Right cardiac atrium (tissue), 5 donors: ENCODE results near the gene RASGEF1C. TPM values are rescaled to one million over a fixed set of nuclear protein-coding genes. Genes with fewer than 3 reads are reported as not detected.
"Not testable (repeated sequence)": the region's sequence is repeated elsewhere in the genome, so short reads cannot be mapped to it uniquely, and the experiment has no call there.

ENCODE experiments used
- ATAC-seq, 2 donors: fragments of 200-7000 bp; cut with Tn5 transposase; one replicate each; pipeline versions ENCODE4 v1.8.0 to v1.9.1; 2020; ENCODE audit warnings: moderate library complexity in 2 of 2, mild to moderate bottlenecking in 1 of 2
- DNase-seq, 3 donors: peaks; one replicate each; pipeline ENCODE4 v3.0.0-alpha.2; 2020
- H3K27ac ChIP-seq: one replicate; pipeline ENCODE4 v1.5.1; 2013; ENCODE audit warnings: mild to moderate bottlenecking, low read length, control low read depth, moderate library complexity
- H3K27me3 ChIP-seq: one replicate; pipeline ENCODE4 v1.6.1; 2013; ENCODE audit not compliant: control insufficient read depth, insufficient read depth
- H3K4me1 ChIP-seq: one replicate; pipeline ENCODE4 v1.6.1; 2013; ENCODE audit warnings: low read length; ENCODE audit not compliant: control insufficient read depth, insufficient read depth
- H3K4me3 ChIP-seq: one replicate; pipeline ENCODE4 v1.5.1; 2013; ENCODE audit warnings: low read length, control low read depth
- H3K9me3 ChIP-seq: one replicate; pipeline ENCODE4 v1.6.1; 2013; ENCODE audit warnings: low read length; ENCODE audit not compliant: control insufficient read depth
- WGBS: extraction: QIAGEN DNeasy Blood & Tissue Kit; methylation state at CpG from one replicate; pipeline ENCODE4 v1.1.7; 2013; 5-methylcytosine and 5-hydroxymethylcytosine counted together
- intact Hi-C, 4 donors: fragments of 100-400 bp; cut with DNase I; formaldehyde crosslinking; loops; one replicate each; pipeline versions ENCODE4 v1.11.0 to v1.14.0; 2022 to 2023
- polyA plus RNA-seq: library from polyadenylated mRNA; stranded (reverse); fragments of 200-250 nt; gene quantifications from one replicate; pipeline ENCODE4 v1.2.3, GENCODE V29; 2013
- total RNA-seq, 4 donors: library from RNA; stranded (reverse); fragmentation: NEBNext Ultra II Directional; extraction: Animal tissue kit (Norgen Biotek cat#: 25700); gene quantifications; one replicate each; pipeline ENCODE4 v1.2.1, GENCODE V29; 2021
- donor health status: healthy with polysubstance abuse.
- donor health status: DM: no; HTN: yes; CAD: no.
- donor health status: DM: no; HTN: no; CAD: no.
- donor health status: DM: no; HTN: yes; CAD: no; lungs with severe emphysema.
- donor health status: DM: yes; HTN: yes; CAD: no.

RASGEF1C gene
- total and polyA plus RNA-seq, 5 donors = 0.39 to 0.82 (median 0.54) TPM

DNA sequence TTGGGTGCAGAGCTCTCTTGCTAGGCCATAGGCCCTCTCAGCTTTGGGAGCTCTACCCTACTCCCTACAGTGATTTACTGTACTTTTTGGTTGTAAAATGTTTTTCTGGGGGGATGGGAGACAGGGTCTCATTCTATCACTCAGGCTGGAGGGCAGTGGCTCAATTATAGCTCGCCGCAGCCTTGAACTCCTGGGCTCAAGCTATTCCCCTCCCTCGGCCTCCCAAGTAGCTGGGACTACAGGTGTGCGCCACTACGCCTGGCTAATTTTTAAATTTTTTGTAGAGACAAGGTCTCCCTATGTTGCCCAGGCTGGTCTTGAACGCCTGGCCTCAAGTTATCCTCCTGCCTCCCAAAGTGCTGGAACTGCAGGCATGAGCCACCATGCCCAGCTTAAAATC lies 115.8 kb downstream of the RASGEF1C start:
- H3K27ac ChIP-seq = no peak overlapping the region
- H3K9me3 ChIP-seq = no peaks in the 10 kb centered on the region
- no peaks in the 10 kb centered on the region for H3K27me3 ChIP-seq
- H3K4me3 ChIP-seq = no peak overlapping the region
- DNase-seq (no peak), ATAC-seq (no peak)
- intact Hi-C loops = loop anchor here in 1 of 4 donors (10.0 kb wide), 1 partner anchor 108 kb away; no protein-coding TSS in a partner anchor
- peaks cover 2% of the 10 kb centered on the region for H3K4me1 ChIP-seq
- 95% methylated on average over 6 of the region's 6 CpGs for WGBS

DNA sequence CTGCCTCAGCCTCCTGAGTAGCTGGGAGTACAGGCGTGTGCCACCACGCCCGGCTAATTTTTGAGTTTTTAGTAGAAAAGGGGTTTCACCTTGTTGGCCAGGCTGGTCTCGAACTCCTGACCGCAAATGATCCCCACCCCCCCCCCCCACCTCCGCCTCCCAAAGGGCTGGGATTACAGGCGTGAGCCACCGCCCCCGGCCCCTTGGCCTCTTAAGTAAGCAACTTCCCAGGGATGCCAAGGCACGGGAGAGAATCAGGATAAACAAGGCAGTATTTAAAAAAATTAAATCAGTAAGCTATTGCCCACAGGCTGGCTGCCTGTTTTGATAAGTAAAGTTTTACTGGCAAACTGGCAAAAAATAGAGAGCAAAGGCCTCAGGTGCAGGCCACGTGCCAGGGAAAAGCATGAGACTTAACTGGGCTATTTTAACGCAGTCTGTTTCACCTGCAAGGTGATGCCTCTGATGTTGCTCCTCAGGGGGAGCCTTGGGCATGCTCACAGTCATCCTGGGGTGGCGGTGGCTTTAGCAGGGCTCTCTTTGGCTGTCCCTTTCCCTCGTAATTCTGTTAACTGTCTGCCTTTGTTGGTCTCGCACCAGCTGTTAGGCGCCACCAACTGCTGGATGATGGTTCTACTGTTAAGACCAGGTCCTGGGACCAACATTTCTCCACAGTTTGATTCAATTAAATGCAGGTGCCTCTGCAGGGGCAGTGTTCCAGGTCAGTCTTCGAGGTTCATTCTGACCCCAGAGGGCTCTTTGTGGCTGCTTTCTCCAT lies 118.1 kb downstream of the RASGEF1C start:
- peaks cover 2% of the 10 kb centered on the region for H3K4me1 ChIP-seq
- DNase-seq (no peak), ATAC-seq (peak in 1 of 2 donors; percentile 15)
- H3K4me3 ChIP-seq = no peak overlapping the region
- intact Hi-C loops = loop anchor here in 1 of 4 donors (10.0 kb wide), 1 partner anchor 106 kb away; no protein-coding TSS in a partner anchor
- WGBS = 33% methylated on average over 17 of the region's 17 CpGs
- H3K27ac ChIP-seq = no peak overlapping the region
- H3K9me3 ChIP-seq = no peaks in the 10 kb centered on the region
- no peaks in the 10 kb centered on the region for H3K27me3 ChIP-seq

DNA sequence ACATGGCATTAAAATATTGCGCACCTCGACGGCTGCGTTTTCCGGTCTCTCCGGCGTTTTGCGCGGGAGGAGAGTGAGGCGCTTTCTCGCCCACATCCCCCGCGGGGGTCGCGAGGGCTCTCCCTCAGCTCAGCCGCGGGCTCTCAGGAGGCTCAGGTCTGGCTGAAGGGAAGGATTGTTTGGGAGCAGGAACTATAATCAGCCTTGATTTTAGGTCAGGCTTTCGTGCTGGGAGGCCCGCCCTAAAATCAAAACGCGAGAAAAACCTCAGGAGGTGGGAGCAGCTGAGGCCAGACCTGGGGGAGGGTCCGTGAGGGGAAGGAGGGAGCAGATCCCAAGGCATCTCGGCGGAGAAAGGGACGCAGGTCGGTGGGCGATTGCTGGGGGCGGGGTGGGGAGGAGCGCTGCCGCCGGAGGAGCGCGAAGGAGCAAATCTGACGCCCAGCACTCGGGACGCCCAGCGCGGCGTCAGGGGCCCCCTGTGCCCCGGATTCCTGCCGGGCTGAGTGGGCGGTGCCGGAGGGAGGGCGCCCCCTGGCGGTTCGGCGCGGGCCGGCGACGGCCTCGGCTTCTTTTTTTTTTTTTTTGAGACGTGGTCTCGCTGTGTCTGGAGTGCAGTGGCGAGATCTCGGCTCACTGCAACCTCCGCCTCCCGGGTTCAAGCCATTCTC lies 118.8 kb downstream of the RASGEF1C start:
- 2% methylated on average over 58 of the region's 58 CpGs for WGBS
- H3K27me3 ChIP-seq = no peaks in the 10 kb centered on the region
- H3K4me3 ChIP-seq = peak overlapping the region; percentile 62
- H3K9me3 ChIP-seq = no peaks in the 10 kb centered on the region
- H3K27ac ChIP-seq = peak overlapping the region; percentile 25
- peak; percentile 91 to 94 for ATAC-seq
- peak; percentile 75 to 92 (median 92) for DNase-seq
- H3K4me1 ChIP-seq = peaks cover 2% of the 10 kb centered on the region
- intact Hi-C loops = loop anchor here in 1 of 4 donors (10.0 kb wide), 1 partner anchor 105 kb away; no protein-coding TSS in a partner anchor

DNA sequence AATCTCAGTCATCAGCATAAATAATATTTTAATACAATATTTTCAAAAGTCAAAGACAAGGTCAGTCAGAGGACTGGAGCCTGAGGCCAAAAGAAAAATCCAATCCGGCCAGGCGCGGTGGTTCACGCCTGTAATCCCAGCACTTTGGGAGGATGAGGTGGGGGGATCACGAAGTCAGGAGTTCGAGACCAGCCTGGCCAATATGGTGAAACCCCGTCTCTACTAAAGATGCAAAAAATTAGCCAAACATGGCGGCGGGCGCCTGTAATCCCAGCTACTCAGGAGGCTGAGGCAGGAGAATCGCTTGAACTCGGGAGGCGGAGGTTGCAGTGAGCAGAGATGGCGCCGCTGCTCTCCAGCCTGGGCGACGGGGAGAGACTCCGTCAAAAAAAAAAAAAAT lies 119.4 kb downstream of the RASGEF1C start:
- 72% methylated on average over 18 of the region's 18 CpGs for WGBS
- H3K9me3 ChIP-seq, DNase-seq, ATAC-seq, H3K27me3 ChIP-seq, H3K27ac ChIP-seq, H3K4me1 ChIP-seq: not testable (repeated sequence)
- peak overlapping the region; percentile 62 for H3K4me3 ChIP-seq
- intact Hi-C loops = loop anchor here in 2 of 4 donors (10.0 kb wide), 1 partner anchor 105 kb away; no protein-coding TSS in a partner anchor

DNA sequence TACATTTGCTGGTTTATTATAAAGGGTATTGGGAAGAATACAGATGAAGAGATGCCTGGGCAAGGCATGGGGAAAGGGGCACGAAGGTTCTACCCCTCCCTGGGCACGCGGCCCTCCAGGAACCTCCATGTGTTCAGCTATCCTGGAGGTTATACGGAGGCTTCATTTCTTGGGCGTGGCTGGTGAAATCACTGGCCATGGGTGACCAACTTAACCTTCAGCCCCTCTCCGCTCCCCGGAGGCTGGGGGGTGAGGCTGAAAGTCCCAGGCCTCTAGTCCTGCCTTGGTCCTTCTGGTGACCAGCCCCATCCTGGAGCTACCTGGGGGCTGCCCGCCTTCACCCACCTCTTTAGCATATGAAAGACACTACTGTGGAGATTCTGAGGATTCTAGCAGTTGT lies 120.5 kb downstream of the RASGEF1C start:
- H3K27me3 ChIP-seq = no peaks in the 10 kb centered on the region
- intact Hi-C loops = loop anchor here in 1 of 4 donors (10.0 kb wide), 1 partner anchor 104 kb away; no protein-coding TSS in a partner anchor
- ATAC-seq (no peak), DNase-seq (no peak)
- no peaks in the 10 kb centered on the region for H3K9me3 ChIP-seq
- no peak overlapping the region for H3K4me3 ChIP-seq
- WGBS = 94% methylated on average over 8 of the region's 8 CpGs
- H3K27ac ChIP-seq = no peak overlapping the region
- peaks cover 2% of the 10 kb centered on the region for H3K4me1 ChIP-seq

DNA sequence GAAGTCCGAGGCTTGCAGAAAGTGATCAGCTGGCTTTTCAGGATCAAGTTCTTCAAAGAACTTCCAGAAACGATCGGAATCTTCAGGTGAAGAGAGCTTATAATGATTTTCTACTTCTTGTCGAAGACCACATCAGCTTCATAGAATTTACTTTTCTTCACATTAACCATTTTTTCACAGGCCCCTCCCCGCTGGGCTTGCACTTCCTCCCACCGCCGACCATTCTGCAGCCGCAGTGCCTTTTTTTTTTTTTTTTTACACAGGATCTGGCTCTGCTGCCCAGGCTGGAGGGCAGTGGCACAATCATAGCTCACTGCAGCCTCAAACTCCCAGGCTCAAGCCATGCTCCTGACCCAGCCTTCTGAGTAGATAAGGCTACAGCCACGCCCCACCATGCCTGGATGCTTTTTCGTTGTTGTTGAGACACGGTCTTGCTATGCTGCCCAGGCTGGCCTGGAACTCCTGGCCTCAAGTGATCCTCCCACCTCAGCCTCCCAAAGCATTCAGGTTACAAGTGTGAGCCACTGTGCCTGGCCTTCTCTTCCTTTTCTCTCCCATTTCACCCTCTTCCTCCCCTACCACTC lies 122.1 kb downstream of the RASGEF1C start:
- intact Hi-C loops = loop anchor here in 1 of 4 donors (10.0 kb wide), 1 partner anchor 102 kb away; no protein-coding TSS in a partner anchor
- Histone ChIP-seq H3K27ac (no peak overlapping the region), H3K9me3 (no peaks in the 10 kb centered on the region), H3K4me3 (no peak overlapping the region), H3K4me1 (peaks cover 2% of the 10 kb centered on the region), H3K27me3 (no peaks in the 10 kb centered on the region)
- WGBS = 82% methylated on average over 11 of the region's 11 CpGs
- DNase-seq (no peak), ATAC-seq (no peak)

DNA sequence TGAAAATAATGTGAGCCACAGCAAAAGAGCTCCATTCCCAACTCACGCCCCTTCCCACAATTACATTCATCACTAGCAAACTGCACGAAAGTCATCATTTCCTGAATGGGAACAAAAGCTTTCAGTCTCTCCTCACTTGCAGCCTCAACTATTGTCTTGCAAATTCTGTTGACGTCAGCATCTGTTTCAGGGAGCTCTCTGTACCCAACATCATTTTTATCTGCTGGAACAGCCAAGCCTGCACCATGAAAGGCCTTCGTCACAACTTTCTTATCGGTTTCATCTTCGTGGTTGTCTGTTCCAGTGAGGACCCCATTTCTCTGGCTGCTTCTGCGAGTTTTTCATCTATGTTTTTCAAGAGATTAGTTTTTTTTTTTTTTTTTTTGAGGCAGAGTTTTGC lies 123.2 kb downstream of the RASGEF1C start:
- ATAC-seq (no peak), DNase-seq (no peak)
- Histone ChIP-seq H3K4me3 (no peak overlapping the region), H3K27me3 (no peaks in the 10 kb centered on the region), H3K27ac (no peak overlapping the region), H3K4me1 (no peaks in the 10 kb centered on the region), H3K9me3 (no peaks in the 10 kb centered on the region)
- intact Hi-C loops = loop anchor here in 1 of 4 donors (10.0 kb wide), 1 partner anchor 101 kb away; no protein-coding TSS in a partner anchor
- WGBS = 42% methylated on average over 7 of the region's 7 CpGs

DNA sequence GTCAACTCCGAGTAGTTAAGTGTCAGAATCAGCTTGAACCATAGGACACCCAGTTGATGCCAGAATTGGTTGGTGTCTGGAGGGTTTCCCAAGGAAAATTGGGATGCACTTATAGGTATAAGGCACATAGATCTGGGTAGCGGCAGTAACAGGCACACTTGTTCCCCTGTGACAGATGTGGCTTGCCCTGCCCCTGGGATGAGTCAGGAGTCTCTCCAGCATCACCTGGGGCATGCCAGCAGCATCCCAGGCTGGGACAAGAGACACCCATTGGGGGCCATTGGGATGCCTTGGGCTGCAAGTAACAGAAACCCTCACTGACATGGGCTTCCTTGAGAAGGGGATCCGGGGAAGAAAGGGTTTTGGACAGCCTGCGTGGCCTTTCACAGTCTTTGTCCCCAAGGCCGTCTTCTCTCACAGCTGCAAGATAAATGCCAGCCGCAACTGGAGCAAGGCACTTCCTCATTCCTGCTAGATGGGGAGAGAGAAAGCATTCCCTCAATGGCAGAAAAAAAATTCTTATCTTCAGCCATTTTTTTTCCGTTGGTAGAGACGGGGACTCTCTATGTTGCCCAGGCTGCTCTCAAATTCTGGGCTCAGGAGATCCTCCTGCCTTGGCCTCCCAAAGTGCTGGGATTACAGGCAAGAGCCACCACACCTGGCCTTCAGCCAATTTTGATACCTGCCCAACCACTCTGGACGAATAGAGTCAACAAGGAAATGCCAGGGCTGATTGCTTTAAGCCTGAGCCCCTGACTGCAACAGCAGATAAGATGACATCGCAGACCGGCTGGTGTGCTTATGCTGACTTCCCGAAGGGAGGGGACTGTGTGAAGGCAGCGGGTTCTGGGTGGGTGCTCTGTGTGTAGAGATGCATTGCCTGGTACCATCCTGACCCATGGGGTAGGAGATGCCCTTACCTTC lies 124.1 kb downstream of the RASGEF1C start:
- intact Hi-C loops = loop anchor here in 1 of 4 donors (10.0 kb wide), 1 partner anchor 100 kb away; no protein-coding TSS in a partner anchor
- Histone ChIP-seq H3K4me1 (no peaks in the 10 kb centered on the region), H3K9me3 (no peaks in the 10 kb centered on the region), H3K27me3 (no peaks in the 10 kb centered on the region), H3K27ac (no peak overlapping the region), H3K4me3 (no peak overlapping the region)
- ATAC-seq (peak in 1 of 2 donors; percentile 34), DNase-seq (no peak)
- WGBS = 29% methylated on average over 13 of the region's 13 CpGs

DNA sequence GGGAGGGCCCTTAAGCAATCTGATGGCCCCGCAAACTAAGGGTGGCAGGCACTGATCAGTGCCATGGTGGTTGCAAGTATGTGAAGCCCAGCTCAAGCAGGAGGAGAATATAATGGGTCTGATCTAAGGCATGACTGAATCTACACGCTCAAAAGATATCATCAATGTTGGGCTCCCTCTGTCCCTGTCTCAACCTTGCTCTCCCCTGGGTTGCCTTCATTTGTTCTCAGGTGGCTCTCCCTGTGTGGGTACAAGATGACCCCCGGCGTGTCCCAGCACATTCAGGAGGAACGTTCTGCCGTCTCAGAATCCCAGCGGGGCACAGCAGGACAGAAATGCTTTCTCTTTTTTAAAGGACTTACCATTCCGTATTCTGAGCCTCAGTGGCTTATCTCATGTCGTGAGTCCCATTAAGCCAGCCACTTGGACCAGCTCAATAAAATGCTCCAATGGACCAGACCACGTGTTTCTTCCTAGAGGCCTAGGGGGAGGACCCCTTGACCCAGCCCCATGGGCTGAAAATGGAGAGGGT lies 125.4 kb downstream of the RASGEF1C start:
- Histone ChIP-seq H3K4me3 (no peak overlapping the region), H3K27me3 (no peaks in the 10 kb centered on the region), H3K4me1 (no peaks in the 10 kb centered on the region), H3K9me3 (no peaks in the 10 kb centered on the region), H3K27ac (no peak overlapping the region)
- DNase-seq = no peak
- WGBS = 86% methylated on average over 10 of the region's 10 CpGs
- ATAC-seq = no peak
- intact Hi-C loops = loop anchor here in 1 of 4 donors (10.0 kb wide), 1 partner anchor 99 kb away; no protein-coding TSS in a partner anchor
